GM21717 (cell line): ENCODE results near the gene PIEZO2.
A peak's percentile ranks its signal among the peaks of the same experiment; 100 is the strongest.
"Not testable (repeated sequence)": the region's sequence is repeated elsewhere in the genome, so short reads cannot be mapped to it uniquely, and the experiment has no call there.

Experiments used
- ATAC-seq: cut with Tn5 transposase; IDR thresholded peaks from one replicate; pipeline ENCODE4 v1.9.1; 2021; ENCODE audit warnings: mild to moderate bottlenecking, moderate library complexity; ENCODE audit not compliant: unreplicated experiment

PIEZO2 gene

DNA sequence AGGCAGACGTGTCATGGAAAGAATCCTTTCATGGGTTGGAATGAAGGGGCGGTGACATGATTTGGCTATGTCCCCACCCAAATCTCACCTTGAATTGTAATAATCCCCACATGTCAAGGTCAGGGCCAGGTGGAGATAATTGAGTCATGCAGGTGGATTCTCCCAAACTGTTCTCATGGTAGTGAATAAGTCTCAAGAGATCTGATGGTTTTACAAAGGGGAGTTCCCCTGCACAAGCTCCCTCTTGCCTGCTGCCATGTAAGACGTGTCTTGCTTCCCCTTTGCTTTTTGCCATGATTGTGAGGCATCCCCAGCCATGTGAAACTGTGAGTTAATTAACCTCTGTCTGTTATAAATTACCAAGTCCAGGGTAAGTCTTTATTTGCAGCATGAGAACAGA is 215.7 kb downstream of the PIEZO2 start:
- ATAC-seq, result not testable (repeated sequence)

DNA sequence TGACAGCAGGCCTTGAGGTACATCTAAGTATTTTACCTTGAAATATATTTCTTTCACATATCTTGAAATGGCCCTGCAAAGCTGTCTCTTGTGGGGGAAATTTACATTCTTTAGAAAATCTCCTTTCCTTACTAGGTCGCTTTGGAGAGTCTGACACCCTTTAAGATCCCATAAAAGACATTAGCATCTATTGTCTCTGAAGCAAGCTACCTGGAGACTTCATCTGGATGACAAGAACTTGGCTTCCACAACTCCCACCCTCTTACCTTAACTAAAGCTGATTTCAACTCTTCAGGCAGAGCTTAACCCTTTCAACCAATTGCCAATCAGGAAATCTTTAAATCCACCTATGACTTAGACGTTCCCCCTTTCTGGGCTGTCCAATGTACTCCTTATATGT is 219.3 kb downstream of the PIEZO2 start:
- no peak for ATAC-seq

DNA sequence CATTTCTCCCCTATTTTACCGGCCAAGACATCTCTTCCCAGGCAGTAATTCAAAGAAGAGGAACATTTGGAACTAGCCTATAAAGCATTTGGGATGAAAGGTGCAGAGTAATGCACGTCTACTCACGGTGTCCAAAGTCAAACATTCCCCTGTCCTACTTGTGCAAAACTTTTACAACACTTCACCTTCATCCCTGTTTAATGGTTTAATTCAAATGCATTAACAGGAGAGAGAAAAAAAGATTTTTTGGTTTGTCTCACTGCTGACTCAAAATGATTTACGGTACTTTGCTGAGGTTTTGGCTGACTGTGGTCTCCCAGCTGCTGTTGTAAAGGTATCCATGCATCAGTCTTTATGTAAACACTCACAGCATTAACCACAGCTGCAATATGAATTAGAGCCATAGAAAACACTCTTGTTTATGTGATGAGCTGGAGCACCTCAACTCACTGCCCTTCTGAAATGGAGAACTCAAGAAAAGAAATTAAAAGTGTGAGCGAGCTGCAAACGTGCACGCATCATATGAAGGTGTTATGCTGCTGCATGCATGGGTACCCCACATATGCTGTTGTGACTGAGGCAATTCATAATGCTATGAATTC is 220.5 kb downstream of the PIEZO2 start:
- peak; percentile 58 for ATAC-seq

DNA sequence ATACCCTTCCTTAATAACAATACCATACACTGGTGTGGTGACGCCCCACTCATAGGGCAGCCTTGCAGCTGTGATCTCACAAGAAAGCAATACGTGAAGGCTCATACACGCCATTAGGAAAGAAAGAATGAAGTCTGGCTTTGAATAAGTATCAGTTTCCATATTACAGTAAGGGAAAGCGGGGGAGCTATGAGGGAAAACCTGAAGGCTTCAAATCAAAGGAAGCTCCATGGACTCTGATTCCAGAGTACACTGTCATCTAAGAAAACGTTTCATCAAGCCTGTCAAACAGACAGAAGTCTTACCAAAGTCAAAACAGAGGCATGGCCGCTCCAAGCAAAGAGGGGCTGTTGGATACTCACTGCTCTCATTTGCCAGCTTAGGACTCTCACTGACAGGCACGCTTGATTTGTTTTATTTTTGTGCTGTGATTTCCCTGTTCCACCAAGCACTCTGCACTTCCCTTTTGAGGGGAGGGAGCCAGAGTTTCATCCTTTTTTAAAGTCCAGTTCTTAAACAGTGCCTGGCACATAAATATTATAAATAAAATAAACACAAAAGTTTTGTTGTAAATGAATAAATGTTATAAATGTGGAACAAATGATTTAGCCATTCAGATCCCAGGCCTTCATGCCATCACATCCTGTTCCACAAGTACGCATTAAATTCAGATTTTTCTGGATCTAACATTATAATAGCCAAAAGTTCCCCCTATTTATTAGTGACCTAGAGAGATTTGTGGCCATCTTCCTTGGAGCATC is 221.2 kb downstream of the PIEZO2 start:
- peak; percentile 50 for ATAC-seq

DNA sequence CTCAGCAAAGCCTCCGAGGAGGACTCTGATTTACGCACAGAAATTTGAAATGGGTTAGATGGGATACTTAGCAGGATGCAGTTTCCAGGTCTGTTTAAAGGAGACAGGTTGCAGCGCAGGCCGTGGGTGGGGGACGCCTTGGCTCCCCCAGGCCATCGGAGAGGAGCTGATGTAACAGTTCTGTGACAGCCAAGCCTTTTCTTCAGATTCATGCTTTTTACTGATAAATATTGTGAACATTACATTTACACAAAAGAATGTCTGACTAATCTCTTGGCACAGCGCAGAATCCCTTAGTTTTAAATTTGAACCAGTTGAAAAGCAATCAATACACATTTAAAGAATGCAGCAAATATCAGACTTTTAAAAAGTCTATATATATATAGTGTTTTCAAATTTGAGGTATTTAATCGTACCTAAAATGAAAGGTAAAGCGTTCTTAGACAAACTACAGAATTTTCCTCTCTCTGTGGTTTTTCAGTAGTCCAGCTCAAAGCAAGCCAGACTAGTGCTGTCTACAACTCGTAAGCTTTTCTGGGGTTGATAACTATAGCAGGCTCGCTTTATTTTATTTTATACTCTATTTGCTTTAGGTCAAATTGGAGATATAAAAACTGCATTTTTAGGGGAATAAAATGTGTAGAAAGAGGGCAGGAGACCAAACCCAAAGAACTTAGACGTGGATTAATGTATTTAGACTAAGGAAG is 221.9 kb downstream of the PIEZO2 start:
- no peak for ATAC-seq

DNA sequence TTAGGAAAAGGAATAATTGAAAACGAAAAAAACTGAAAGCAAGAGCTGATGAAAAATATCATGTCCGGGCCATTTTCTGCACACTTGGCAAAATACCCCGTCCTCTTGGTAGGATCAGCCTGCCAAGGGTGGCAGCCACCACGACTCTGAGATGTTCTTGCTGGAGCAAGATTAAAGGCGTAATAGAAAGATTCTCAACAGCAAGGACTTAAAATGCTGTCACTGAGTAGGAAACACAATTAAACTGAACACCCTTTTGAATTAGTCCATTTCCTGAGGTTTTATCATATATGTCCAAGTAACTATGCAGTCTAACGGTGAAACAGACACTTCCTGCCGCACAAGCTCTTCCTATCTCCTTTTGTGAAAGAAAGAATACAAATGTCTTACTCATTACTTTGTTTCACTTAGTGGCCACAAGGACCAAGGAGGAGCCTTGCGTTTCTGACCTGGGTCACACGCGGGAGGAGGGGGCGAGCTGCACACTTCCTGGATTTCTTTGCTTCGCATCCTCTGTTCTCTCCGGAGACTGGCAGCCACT is 222.7 kb downstream of the PIEZO2 start:
- no peak for ATAC-seq

DNA sequence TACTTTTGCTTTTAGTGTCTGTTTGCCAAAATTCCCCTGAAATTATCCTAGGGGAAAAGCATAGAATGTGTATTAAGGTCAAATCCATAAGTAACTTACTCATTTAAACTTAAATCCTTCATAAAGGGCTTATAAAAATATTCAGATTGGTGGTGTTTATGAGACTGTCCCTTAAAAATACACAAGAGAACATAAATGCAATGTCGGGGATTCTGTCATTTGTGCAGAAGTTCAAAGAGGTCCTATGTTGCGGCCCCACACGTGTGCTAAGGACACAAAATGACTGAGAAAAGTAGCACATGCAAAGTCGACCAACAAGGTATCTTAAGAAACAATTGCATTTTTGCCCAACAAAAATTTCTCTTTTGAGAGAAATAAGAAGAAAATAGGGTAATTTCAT is 225.1 kb downstream of the PIEZO2 start:
- ATAC-seq, result no peak

DNA sequence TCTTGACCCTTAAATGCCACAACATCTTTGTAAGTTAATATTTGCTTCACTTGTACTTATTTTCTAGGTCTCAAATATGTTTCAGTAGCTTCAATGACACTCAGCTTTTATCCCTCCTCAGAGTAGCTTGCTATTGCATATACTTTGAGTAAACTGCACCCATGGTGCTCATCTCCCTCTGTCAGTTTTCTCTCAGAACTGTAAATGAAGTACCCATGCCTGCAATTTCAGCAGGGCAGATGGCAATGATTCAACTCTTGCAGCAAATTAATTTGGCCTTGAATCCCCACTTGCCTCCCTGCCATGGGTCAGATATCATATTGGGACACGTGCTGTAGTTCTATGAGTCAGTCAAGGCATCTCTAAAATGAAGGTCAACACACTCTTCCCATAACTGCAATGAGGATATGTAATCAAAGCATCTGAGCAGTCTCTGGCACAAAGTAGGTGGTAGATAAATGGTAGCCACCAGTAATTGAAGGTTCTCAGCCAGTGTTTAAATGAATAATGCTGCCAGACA is 225.8 kb downstream of the PIEZO2 start:
- ATAC-seq, result no peak

DNA sequence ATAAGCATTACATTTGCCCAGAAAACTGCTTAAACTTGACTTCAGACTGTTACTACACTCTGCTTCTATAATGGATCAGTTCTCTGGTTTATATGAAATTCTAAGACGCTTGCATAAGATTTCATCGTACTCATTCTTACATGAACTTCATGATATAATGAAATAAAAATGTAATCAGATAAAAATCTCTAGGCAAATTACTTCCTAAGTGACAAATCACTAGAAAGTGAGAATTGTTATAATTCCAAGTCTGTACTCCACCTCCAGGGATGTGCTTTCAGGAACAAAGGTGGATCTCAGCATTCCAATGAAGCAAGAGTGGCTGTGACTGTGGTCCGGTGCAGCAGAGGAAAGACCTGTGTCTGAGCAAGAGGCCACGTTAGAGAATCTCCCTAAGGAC is 226.2 kb downstream of the PIEZO2 start:
- ATAC-seq, result no peak

DNA sequence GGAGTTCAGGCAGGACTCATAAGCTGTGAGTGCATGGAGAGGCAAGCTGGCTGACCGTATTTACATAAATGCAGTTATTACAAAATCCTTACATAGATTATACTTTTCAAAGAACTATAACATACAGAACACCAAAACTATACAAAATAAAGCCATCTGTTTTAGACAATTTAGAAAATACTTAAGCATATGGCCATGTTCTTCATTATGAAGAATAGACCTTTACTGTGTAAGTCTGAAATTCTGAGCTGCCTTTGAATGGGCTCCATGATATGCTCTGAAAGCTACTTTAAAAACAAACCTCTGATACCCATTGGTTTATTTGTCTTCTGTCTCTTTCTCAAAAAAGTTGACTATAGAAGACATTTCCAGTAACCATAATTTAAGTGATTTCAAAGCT is 226.7 kb downstream of the PIEZO2 start:
- not testable (repeated sequence) for ATAC-seq

DNA sequence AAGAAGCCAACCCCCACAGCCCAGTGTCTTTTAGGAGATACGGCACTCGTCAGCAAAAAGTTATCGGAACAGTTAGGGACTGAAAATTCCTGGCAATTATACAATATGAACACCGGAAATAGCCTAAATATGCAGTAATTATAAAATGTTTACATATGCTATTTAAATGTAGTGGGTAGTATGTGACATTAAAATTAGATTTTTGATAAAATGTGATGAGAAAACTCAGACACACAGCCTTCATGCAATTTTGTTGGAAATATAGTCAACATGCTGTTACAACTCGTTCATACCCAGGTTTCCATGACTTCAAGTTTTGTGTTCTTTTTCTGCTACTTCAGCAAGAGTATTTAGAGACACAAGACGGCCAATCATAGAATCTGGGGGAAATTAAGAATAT is 229.1 kb downstream of the PIEZO2 start:
- not testable (repeated sequence) for ATAC-seq

DNA sequence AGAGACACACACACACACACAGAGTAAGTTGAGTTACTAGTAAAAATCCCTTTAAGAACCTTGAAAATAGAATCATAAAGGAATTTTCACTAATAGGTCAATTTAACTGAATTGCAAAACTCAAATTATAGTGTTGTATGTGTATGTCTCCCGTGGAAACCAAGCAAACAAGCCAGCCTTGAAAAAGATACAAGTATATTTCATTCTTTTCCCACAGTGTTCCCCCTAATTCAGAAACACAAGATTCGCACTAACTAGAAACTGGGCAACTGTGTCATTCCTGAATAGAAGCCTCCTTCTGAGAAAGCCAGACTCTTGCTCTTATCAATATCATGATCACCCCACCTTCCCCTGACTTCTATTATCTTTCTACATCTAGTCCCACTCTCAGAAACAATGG is 229.5 kb downstream of the PIEZO2 start:
- ATAC-seq, result no peak

DNA sequence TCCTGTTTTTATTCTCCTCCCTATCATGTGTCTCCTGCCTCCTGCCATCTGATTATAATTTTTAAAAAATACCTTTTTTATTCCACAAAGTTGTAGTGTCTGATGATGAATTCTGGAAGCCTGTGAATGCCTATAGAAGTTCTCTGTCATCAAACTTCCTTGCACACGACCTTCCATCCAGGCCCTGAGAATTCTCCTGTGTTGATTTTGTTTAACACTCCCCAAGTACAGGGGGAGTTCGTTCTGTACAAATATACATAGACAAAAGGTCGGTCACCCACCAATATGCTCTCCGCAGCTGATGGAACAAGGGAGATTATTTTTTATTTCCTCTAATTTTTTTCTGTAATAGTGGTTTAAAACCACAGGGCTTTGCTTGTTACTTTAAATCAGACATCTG is 232.5 kb downstream of the PIEZO2 start:
- ATAC-seq, result no peak

DNA sequence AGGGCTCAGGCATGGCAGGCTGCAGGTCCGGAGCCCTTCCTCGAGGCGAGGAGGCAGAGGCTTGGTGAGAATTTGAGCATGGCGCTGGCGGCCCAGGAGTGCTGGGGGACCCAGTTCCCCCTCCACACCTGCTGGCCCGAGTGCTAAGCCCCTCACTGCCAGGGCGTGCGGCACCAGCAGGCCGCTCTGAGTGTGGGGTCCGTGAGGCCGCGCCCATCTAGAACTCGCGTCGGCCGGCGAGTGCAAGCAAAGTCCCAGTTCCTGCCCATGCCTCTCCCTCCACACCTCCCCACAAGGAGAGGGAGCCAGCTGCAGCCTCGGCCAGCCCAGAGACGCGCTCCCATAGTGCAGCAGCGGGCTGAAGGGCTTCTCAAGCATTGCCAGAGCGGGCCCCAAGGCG is 233.0 kb downstream of the PIEZO2 start:
- ATAC-seq, result no peak

DNA sequence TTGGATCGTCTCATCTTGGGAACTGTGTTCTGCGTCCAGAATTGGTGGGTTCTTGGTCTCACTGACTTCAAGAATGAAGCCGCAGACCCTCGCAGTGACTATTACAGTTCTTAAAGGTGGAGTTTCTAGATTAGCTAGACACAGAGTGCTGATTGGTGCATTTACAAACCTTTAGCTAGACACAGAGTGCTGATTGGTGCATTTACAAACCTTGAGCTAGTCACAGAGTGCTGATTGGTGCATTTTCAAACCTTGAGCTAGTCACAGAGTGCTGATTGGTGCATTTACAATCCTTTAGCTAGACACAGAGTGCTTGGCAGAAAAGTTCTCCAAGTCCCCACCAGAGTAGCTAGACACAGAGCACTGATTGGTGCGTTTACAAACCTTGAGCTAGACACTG is 233.6 kb downstream of the PIEZO2 start:
- not testable (repeated sequence) for ATAC-seq

DNA sequence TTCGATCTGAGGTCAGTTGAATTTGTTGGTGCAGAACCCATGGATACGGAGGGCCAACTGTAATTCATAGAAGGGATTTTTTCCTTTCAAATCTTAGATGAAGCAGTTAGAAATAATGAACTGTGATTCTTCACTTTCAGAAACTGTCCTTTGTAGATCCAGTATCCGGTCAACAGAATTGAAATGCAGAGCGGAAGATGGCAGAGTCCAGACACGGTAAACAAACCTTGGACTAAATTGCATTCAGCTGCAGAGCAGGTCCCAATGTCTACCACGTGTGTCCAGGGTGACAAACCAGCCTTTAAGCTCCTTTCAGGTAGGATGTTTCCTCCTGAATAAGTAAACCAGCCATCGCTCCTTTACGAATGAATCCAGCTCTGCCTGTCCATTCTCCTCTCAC is 234.8 kb downstream of the PIEZO2 start:
- ATAC-seq, result not testable (repeated sequence)

DNA sequence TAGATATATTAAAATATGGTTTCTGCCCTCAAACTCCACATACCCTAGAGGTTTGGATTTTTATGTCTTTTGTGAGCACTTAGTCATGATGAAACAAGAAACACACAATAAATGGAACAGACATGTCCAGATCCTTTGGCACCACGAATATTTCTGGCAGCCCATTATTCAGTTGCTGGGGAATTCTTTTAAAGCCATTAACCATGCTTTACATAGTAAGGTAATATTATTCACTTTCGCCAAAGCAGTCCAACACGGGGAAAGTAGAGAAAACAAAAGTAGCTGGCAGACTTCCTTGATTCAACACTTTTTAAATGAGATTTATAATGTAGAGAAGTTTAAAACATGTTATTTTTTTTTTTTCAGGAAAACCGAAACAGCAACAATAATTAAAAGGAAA is 235.4 kb downstream of the PIEZO2 start:
- no peak for ATAC-seq

DNA sequence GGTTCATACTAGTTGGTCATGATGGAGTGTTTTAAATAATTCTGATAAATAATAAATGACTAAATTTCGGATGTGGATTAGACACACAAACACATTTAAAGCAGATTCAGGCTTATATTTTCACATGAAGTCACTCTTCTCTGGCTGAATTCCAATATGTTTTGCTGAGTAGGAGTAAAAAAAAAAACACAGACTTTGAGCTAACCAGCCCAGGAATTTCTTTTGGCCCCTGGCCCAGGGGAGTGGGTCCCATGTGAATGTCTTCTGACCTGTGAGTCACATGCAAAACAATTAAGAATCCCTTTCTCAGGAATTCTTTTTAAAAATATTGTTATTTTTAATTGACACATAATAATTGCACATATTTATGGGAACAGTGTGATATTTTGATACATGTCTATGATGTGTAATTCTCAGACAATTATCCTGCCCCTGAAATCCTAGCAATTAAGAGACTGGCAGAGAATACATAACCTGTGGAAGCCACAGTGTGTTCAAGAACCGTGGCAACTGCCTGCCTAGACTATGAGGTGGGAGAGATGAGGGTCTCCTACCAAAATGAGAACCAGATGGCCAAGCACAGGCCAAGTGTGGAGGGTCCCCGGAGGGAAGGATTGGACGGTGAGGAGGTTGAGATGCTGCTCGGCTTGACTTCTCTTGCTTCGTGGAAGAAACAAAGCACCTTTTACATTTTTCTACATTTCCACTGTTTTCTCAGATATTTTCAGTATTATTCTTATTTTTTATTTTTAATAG is 236.4 kb downstream of the PIEZO2 start:
- no peak for ATAC-seq

DNA sequence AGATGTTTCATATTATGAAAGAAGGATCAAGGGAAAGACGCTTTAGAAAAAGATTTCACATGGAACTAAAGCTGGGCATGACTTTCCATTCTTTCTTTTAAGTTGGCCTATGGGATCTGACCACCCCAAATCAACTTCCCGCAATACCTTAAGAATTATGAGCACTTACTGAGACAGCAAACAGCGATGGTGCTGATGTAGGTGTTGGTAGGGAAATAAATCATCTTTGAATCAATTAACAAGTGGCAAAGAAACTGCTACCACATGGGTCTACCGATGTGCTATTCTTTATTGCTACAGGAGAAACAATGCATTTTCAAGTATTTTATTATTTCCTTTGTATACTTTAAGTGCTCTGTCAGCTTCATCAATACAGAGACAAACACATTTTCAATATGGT is 239.6 kb downstream of the PIEZO2 start:
- no peak for ATAC-seq

DNA sequence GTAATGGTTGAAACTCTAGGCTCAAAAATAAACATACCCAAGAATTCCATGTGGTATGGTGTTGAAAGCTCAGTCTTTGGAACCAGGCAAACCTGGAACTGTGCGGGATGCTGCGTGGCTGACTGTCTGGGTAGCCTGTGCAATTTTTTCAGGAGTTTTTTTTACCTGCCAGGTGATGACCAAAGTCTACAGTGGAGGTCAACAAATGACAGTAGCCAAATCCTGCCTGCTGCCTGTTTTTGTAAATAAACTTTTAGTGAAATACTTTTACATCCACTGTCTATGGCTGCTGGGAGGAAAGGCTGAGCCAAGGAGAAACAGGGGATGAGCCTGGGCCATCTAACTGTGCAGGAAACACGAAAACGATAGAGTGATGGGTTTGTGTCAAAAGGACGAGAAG is 240.6 kb downstream of the PIEZO2 start:
- ATAC-seq, result no peak

DNA sequence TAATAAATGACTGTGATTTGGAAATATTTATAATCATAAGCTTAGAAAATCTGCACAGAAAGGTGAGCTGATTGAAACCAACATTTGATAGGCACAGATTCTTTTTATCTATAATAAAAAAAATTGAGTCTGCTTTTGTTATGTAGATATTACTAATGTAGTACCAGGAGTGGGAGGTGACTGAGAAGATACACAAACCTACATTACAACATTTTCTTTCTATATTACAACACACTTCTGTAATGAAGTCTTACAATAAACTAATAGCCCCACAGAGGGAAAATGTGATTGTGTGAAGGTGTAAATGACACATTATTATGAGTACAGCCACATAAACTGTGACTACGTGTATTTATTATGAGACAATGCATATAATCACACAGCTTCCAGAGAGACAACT is 241.6 kb downstream of the PIEZO2 start:
- no peak for ATAC-seq
